ENCODE results near the gene ZNF146. TPM values are rescaled to one million over a fixed set of nuclear protein-coding genes. Genes with fewer than 3 reads are reported as not detected.

The ZNF146 gene
- total and polyA plus RNA-seq, 2 of the 8 experiments (the other 6 are each of a cell fraction or from before 2014, with no cell fraction given): 27.0 to 161 TPM

- H3K27ac ChIP-seq (ENCODE audit: low read depth, low read length): no peak overlapping the region
- no peak overlapping the region for H3K14ac ChIP-seq (ENCODE audit: insufficient read length)
- no peak overlapping the region for H2BK12ac ChIP-seq (ENCODE audit: low read depth, low read length)
- H3K56ac ChIP-seq (replicated peaks; ENCODE audit: insufficient read length, low read depth, low read length): no peak overlapping the region
- no peak overlapping the region for H2AFZ ChIP-seq (ENCODE audit: low read length)
- TF ChIP-seq SIRT6 (IDR thresholded peaks at IDR 0.05; ENCODE audit: low read length) (no peak), FOSL1 (IDR thresholded peaks at IDR 0.05; ENCODE audit: insufficient read depth, low read depth, low read length) (no peak), HDAC6 (IDR thresholded peaks at IDR 0.05; ENCODE audit: low read depth, low read length) (no peak), EP300 (IDR thresholded peaks at IDR 0.05; ENCODE audit: borderline replicate concordance in 1 of 2, low read depth in 2 of 2, low read length in 2 of 2) (no peak)
- H3K4me1 ChIP-seq (replicated peaks in 1 of 4; ENCODE audit: control insufficient read depth in 3 of 4, insufficient read depth in 4 of 4, low read length in 3 of 4): peaks cover 0 to 6% (median 2%) of the 10 kb centered on the region in 4 experiments; a peak in 5 of 7 replicates
- no peaks in the 10 kb centered on the region for H4K20me1 ChIP-seq (replicated peaks in 1 of 2; ENCODE audit: control insufficient read depth in 1 of 2, insufficient read depth in 2 of 2, low read length in 2 of 2)
- peaks cover 7% of the 10 kb centered on the region for H3K79me1 ChIP-seq (ENCODE audit: low read depth, low read length)
- no peak overlapping the region for H3K4me3 ChIP-seq (ENCODE audit: extremely low read depth in 1 of 4, insufficient read depth in 2 of 4, low read depth in 3 of 4, low read length in 4 of 4)
- POLR2A ChIA-PET (ENCODE audit: partially characterized antibody): interaction anchor here (1.0 kb wide), 1 partner anchor 17 kb away, joined by 3 read pairs; no protein-coding TSS in a partner anchor
- H2BK120ac ChIP-seq (replicated peaks; ENCODE audit: low read depth, low read length): no peak overlapping the region
- H3K79me2 ChIP-seq (ENCODE audit: control insufficient read depth in 1 of 2, insufficient read depth in 2 of 2, low read length in 2 of 2): peaks cover 0 to 7% of the 10 kb centered on the region in 2 experiments; a peak in 2 of 4 replicates
- H3K4me2 ChIP-seq (ENCODE audit: insufficient read depth in 1 of 2, low read depth in 2 of 2, low read length in 2 of 2): no peak overlapping the region
- no peak overlapping the region for H3K4ac ChIP-seq (replicated peaks; ENCODE audit: insufficient read length, low read depth, low read length)
- H3K9ac ChIP-seq (replicated peaks in 1 of 4; ENCODE audit: extremely low read depth in 1 of 4, low read depth in 3 of 4, low read length in 3 of 4): no peak overlapping the region
- no peak overlapping the region for H3K23ac ChIP-seq (ENCODE audit: insufficient read length)
- H3K36me3 ChIP-seq (ENCODE audit: control insufficient read depth in 2 of 4, insufficient read depth in 4 of 4, low read length in 3 of 4): no peaks in the 10 kb centered on the region
- H2BK20ac ChIP-seq (ENCODE audit: low read length): no peak overlapping the region
- H4K5ac ChIP-seq (ENCODE audit: insufficient read length, low read depth, low read length): no peak overlapping the region
- no peak overlapping the region for H2AK5ac ChIP-seq (ENCODE audit: low read depth, low read length)
- H3K27me3 ChIP-seq (replicated peaks in 1 of 4; ENCODE audit: control insufficient read depth in 3 of 4, extremely low read depth in 1 of 4, insufficient read depth in 3 of 4, low read length in 3 of 4): no peaks in the 10 kb centered on the region
- H2BK15ac ChIP-seq (ENCODE audit: low read length): no peak overlapping the region
- DNase-seq (ENCODE audit: low read depth in 1 of 2, low spot score in 2 of 2): no peak
- H3K18ac ChIP-seq (ENCODE audit: extremely low read depth, low read length): no peak overlapping the region
- H4K91ac ChIP-seq (replicated peaks; ENCODE audit: insufficient read length, low read length): no peak overlapping the region
- no peak for FAIRE-seq
- CTCF ChIA-PET (ENCODE audit: partially characterized antibody): no interaction called here
- WGBS, 2 experiments (ENCODE audit: extremely low coverage in 1 of 2, insufficient coverage in 1 of 2, insufficient read length in 1 of 2, insufficient replicate concordance in 2 of 2, low coverage in 1 of 2, low lambda C conversion rate in 2 of 2, missing lambda C conversion rate in 1 of 2): 89% methylated on average over 7 of the region's 7 CpGs; no CpG with 5 or more reads in 1 of the 2 experiments
- H2BK5ac ChIP-seq (ENCODE audit: low read depth, low read length): no peak overlapping the region
- no peak overlapping the region for H4K8ac ChIP-seq (ENCODE audit: extremely low read depth, insufficient read depth, low read length)
- H3K9me3 ChIP-seq (ENCODE audit: insufficient read depth in 2 of 2, low read depth in 1 of 2, low read length in 1 of 2): no peaks in the 10 kb centered on the region
- H3K23me2 ChIP-seq (ENCODE audit: low read depth, low read length): peaks cover 7% of the 10 kb centered on the region
Observed at GRCh38 chr19:36209372-36209771, 5.5 kb upstream of the ZNF146 start.
